ENCODE results near the gene GRAP2.

DNA sequence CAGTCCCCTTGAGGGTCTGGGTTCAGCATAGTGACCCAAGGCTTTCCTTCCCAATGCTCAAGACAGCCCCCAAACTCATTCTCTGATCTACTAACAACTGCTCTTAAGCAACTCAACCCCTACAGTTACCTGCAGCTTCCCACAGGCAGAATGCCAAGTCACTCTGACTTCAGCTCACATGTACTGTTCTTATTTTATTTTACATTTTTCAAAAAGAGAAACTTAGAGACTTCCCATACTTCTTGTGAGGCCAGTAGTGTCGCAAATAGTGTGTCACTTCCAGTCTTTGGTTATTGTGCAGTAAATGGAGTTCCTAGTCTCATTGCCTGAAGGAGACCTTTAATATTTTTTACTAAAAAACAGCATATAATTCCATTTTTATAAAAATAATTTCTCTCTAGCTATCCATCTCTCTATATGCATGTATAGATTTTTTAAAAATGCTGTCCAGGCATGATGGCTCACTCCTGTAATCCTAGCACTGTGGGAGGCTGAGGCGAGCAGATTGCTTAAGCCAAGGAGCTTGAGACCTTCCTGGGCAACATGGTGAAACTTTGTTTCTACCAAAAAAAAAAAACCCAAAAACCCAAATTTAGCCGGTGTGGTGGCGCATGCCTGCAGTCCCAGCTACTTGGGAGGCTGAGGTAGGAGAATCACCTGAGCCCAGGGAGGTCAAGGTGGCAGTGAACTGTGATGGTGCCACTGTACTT, 49.1 kb upstream of the GRAP2 start:
- TF ChIP-seq, protein P1, sequence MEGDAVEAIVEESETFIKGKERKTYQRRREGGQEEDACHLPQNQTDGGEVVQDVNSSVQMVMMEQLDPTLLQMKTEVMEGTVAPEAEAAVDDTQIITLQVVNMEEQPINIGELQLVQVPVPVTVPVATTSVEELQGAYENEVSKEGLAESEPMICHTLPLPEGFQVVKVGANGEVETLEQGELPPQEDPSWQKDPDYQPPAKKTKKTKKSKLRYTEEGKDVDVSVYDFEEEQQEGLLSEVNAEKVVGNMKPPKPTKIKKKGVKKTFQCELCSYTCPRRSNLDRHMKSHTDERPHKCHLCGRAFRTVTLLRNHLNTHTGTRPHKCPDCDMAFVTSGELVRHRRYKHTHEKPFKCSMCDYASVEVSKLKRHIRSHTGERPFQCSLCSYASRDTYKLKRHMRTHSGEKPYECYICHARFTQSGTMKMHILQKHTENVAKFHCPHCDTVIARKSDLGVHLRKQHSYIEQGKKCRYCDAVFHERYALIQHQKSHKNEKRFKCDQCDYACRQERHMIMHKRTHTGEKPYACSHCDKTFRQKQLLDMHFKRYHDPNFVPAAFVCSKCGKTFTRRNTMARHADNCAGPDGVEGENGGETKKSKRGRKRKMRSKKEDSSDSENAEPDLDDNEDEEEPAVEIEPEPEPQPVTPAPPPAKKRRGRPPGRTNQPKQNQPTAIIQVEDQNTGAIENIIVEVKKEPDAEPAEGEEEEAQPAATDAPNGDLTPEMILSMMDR (IDR thresholded peaks at IDR 0.05): no peak
- TF ChIP-seq EZH2 (IDR thresholded peaks at IDR 0.05): no peak

Data from neural progenitor cell (in vitro differentiated cells).